ENCODE data around the gene MPP2. TPM values are rescaled to one million over a fixed set of nuclear protein-coding genes. Genes with fewer than 3 reads are reported as not detected.

MPP2 gene
- total RNA-seq, 1 experiment from 2014 or later, result 2.6 TPM

DNA sequence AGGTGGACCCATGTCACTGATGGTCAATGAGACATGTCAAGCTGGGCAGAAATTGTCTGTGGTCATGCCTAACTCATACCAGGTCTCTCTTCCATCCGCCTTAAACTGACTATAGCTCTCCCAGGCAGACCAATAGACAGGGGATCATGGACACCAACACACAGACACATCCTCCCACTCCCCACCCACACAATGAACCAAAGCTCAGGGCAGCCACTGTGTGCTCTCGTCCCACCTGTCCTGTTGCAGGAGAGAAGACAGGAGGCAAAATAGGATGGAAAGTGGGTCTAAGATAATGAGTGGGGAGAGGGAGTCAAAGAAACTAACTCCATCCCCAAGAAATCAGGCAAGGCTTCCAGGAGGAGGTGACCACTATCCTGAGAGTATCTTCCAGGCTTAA, 43.2 kb upstream of the MPP2 start:
- CTCF ChIA-PET, result interaction anchor here (0.5 kb wide), 1 partner anchor 96 kb away, joined by 3 read pairs; no protein-coding TSS in a partner anchor
- no peaks in the 10 kb centered on the region for H3K9me3 ChIP-seq (ENCODE audit: low read depth, low read length, poor library complexity, severe bottlenecking)
- intact Hi-C loops (cut with micrococcal nuclease; ENCODE audit: unreplicated experiment), result no loop called here
- H3K27me3 ChIP-seq (replicated peaks; ENCODE audit: insufficient read depth, low read depth, low read length, poor library complexity), result no peaks in the 10 kb centered on the region
- no TSS peak for BruUV-seq (replicated peaks)
- no peak for TF ChIP-seq EZH2 (IDR thresholded peaks at IDR 0.05; ENCODE audit: borderline replicate concordance, low read depth, low read length, poor library complexity, severe bottlenecking)
- TF ChIP-seq, protein P1, sequence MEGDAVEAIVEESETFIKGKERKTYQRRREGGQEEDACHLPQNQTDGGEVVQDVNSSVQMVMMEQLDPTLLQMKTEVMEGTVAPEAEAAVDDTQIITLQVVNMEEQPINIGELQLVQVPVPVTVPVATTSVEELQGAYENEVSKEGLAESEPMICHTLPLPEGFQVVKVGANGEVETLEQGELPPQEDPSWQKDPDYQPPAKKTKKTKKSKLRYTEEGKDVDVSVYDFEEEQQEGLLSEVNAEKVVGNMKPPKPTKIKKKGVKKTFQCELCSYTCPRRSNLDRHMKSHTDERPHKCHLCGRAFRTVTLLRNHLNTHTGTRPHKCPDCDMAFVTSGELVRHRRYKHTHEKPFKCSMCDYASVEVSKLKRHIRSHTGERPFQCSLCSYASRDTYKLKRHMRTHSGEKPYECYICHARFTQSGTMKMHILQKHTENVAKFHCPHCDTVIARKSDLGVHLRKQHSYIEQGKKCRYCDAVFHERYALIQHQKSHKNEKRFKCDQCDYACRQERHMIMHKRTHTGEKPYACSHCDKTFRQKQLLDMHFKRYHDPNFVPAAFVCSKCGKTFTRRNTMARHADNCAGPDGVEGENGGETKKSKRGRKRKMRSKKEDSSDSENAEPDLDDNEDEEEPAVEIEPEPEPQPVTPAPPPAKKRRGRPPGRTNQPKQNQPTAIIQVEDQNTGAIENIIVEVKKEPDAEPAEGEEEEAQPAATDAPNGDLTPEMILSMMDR (conservative IDR thresholded peaks at IDR 0.05; ENCODE audit: low read depth, low read length), result no peak
- H3K4me1 ChIP-seq (ENCODE audit: insufficient read depth, low read length, poor library complexity, severe bottlenecking), result no peaks in the 10 kb centered on the region
- no peak for DNase-seq (ENCODE audit: low spot score)
- H3K27ac ChIP-seq (ENCODE audit: low read depth, low read length, poor library complexity, severe bottlenecking), result no peak overlapping the region
- H3K4me3 ChIP-seq (ENCODE audit: low read depth, low read length, poor library complexity, severe bottlenecking), result no peak overlapping the region
- POLR2A ChIA-PET (ENCODE audit: low non-redundant PET), result no interaction called here
- no peaks in the 10 kb centered on the region for H3K36me3 ChIP-seq (ENCODE audit: insufficient read depth, low read length, poor library complexity, severe bottlenecking)

DNA sequence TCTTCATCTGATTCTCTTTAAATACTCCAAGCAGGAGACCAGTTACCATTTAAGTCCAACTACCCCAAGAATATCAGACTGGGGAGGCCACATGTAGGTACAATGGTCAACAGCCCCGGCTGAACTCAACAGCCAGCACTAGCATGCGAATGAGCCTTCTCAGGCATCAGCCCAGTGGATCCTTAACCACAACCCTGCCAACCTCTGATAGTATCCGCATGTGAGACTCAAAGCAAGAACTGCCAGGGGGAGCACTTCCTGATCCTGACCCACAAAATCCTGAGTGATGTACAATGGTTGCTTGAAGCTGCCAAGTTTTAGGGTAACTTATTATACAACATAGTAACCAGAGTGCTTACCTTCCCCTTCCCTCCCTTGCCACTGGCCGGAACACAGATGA, 42.4 kb upstream of the MPP2 start:
- Histone ChIP-seq H3K27me3 (replicated peaks; ENCODE audit: insufficient read depth, low read depth, low read length, poor library complexity) (no peaks in the 10 kb centered on the region), H3K36me3 (ENCODE audit: insufficient read depth, low read length, poor library complexity, severe bottlenecking) (no peaks in the 10 kb centered on the region), H3K4me3 (ENCODE audit: low read depth, low read length, poor library complexity, severe bottlenecking) (no peak overlapping the region), H3K27ac (ENCODE audit: low read depth, low read length, poor library complexity, severe bottlenecking) (no peak overlapping the region), H3K4me1 (ENCODE audit: insufficient read depth, low read length, poor library complexity, severe bottlenecking) (no peaks in the 10 kb centered on the region), H3K9me3 (ENCODE audit: low read depth, low read length, poor library complexity, severe bottlenecking) (no peaks in the 10 kb centered on the region)
- no TSS peak for BruUV-seq (replicated peaks)
- CTCF ChIA-PET, result no interaction called here
- POLR2A ChIA-PET (ENCODE audit: low non-redundant PET), result no interaction called here
- TF ChIP-seq, protein P1 (conservative IDR thresholded peaks at IDR 0.05; ENCODE audit: low read depth, low read length), result no peak
- DNase-seq (ENCODE audit: low spot score), result no peak
- intact Hi-C loops (cut with micrococcal nuclease; ENCODE audit: unreplicated experiment), result no loop called here

DNA sequence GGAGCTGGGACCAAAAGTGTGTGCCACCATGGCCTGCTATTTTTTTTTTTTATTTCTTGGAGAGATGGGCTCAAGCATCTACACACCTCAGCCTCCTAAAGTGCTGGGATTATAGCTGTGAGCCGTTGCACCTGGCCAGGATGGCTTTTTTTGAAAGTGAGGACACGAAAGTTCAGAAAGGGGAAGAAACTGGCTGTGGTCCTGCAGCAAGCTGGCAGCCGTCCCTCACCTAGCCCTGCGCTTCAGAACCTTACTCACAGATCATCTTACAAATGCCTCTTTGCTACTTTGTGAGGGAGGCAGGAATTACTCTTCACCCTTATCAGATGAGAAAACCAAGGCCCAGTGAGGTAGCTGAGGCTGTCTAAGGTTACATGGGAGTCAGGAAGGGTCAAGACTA, 39.4 kb upstream of the MPP2 start:
- ChIA-PET POLR2A (ENCODE audit: low non-redundant PET) (no interaction called here), CTCF (interaction anchor here (0.7 kb wide), 1 partner anchor 94 kb away, joined by 9 read pairs; no protein-coding TSS in a partner anchor)
- TF ChIP-seq, protein P1 (conservative IDR thresholded peaks at IDR 0.05; ENCODE audit: low read depth, low read length), result no peak
- no peak for TF ChIP-seq EZH2 (IDR thresholded peaks at IDR 0.05; ENCODE audit: borderline replicate concordance, low read depth, low read length, poor library complexity, severe bottlenecking)
- Histone ChIP-seq H3K4me1 (ENCODE audit: insufficient read depth, low read length, poor library complexity, severe bottlenecking) (no peaks in the 10 kb centered on the region), H3K27ac (ENCODE audit: low read depth, low read length, poor library complexity, severe bottlenecking) (no peak overlapping the region), H3K9me3 (ENCODE audit: low read depth, low read length, poor library complexity, severe bottlenecking) (no peaks in the 10 kb centered on the region), H3K27me3 (replicated peaks; ENCODE audit: insufficient read depth, low read depth, low read length, poor library complexity) (no peaks in the 10 kb centered on the region), H3K36me3 (ENCODE audit: insufficient read depth, low read length, poor library complexity, severe bottlenecking) (no peaks in the 10 kb centered on the region), H3K4me3 (ENCODE audit: low read depth, low read length, poor library complexity, severe bottlenecking) (no peak overlapping the region)
- no peak for DNase-seq (ENCODE audit: low spot score)
- intact Hi-C loops (cut with micrococcal nuclease; ENCODE audit: unreplicated experiment), result no loop called here
- no TSS peak for BruUV-seq (replicated peaks)
